ENCODE results near the gene MCL1.
"Not testable (repeated sequence)": the region's sequence is repeated elsewhere in the genome, so short reads cannot be mapped to it uniquely, and the experiment has no call there.

Gene MCL1

GRCh38 chr1:150575072-150575489 lies 4.3 kb downstream of the MCL1 start:
- in situ Hi-C loops (cut with MboI; ENCODE audit: low pct_unique_long_range_greater_than_20kb, low sequenced_read_pairs): no loop called here

GRCh38 chr1:150574260-150575071 lies 4.9 kb downstream of the MCL1 start:
- no peak for DNase-seq
- in situ Hi-C loops (cut with MboI; ENCODE audit: low pct_unique_long_range_greater_than_20kb, low sequenced_read_pairs): no loop called here

More at GRCh38 chr1:150575072-150575489, 4.3 kb downstream of the MCL1 start:
- no peak for DNase-seq

- DNase-seq; in situ Hi-C loops (cut with MboI; ENCODE audit: low pct_unique_long_range_greater_than_20kb, low sequenced_read_pairs): not testable (repeated sequence)
Measured at GRCh38 chr1:150573648-150574071, 5.8 kb downstream of the MCL1 start.

- DNase-seq: no peak
- in situ Hi-C loops (cut with MboI; ENCODE audit: low pct_unique_long_range_greater_than_20kb, low sequenced_read_pairs): no loop called here
Measured at GRCh38 chr1:150572918-150573647, 6.3 kb downstream of the MCL1 start.

- in situ Hi-C loops (cut with MboI; ENCODE audit: low pct_unique_long_range_greater_than_20kb, low sequenced_read_pairs): no loop called here
- DNase-seq: no peak
Measured at GRCh38 chr1:150568594-150568966, 10.8 kb downstream of the MCL1 start.

- in situ Hi-C loops (cut with MboI; ENCODE audit: low pct_unique_long_range_greater_than_20kb, low sequenced_read_pairs): no loop called here
Measured at GRCh38 chr1:150567717-150568593, 11.5 kb downstream of the MCL1 start.

GRCh38 chr1:150567341-150567716 lies 12.1 kb downstream of the MCL1 start:
- DNase-seq: peak; percentile 82
- in situ Hi-C loops (cut with MboI; ENCODE audit: low pct_unique_long_range_greater_than_20kb, low sequenced_read_pairs): no loop called here

More at GRCh38 chr1:150567717-150568593, 11.5 kb downstream of the MCL1 start:
- peak; percentile 28 for DNase-seq

GRCh38 chr1:150566589-150567340 lies 12.6 kb downstream of the MCL1 start:
- in situ Hi-C loops (cut with MboI; ENCODE audit: low pct_unique_long_range_greater_than_20kb, low sequenced_read_pairs): no loop called here
- no peak for DNase-seq

GRCh38 chr1:150565240-150565991 lies 14.0 kb downstream of the MCL1 start:
- DNase-seq; in situ Hi-C loops (cut with MboI; ENCODE audit: low pct_unique_long_range_greater_than_20kb, low sequenced_read_pairs): not testable (repeated sequence)

- DNase-seq: no peak
- in situ Hi-C loops (cut with MboI; ENCODE audit: low pct_unique_long_range_greater_than_20kb, low sequenced_read_pairs): no loop called here
Measured at GRCh38 chr1:150564051-150564991, 15.1 kb downstream of the MCL1 start.

GRCh38 chr1:150563340-150564038 lies 15.9 kb downstream of the MCL1 start:
- in situ Hi-C loops (cut with MboI; ENCODE audit: low pct_unique_long_range_greater_than_20kb, low sequenced_read_pairs): no loop called here
- no peak for DNase-seq

- peak; percentile 34 for DNase-seq
- in situ Hi-C loops (cut with MboI; ENCODE audit: low pct_unique_long_range_greater_than_20kb, low sequenced_read_pairs): no loop called here
Measured at GRCh38 chr1:150562446-150563339, 16.7 kb downstream of the MCL1 start.

GRCh38 chr1:150561974-150562445 lies 17.4 kb downstream of the MCL1 start:
- in situ Hi-C loops (cut with MboI; ENCODE audit: low pct_unique_long_range_greater_than_20kb, low sequenced_read_pairs): no loop called here
- peak; percentile 79 for DNase-seq

GRCh38 chr1:150561254-150561973 lies 18.0 kb downstream of the MCL1 start:
- peak; percentile 89 for DNase-seq
- in situ Hi-C loops (cut with MboI; ENCODE audit: low pct_unique_long_range_greater_than_20kb, low sequenced_read_pairs): no loop called here

All from KBM-7 (cell line).